GM19395 (cell line): ENCODE measurements around the gene CCDC180.
"Not testable (repeated sequence)": the region's sequence is repeated elsewhere in the genome, so short reads cannot be mapped to it uniquely, and the experiment has no call there.

Source experiments
- ATAC-seq: cut with Tn5 transposase; IDR thresholded peaks from one replicate; pipeline ENCODE4 v1.9.1; 2021; ENCODE audit warnings: mild to moderate bottlenecking, moderate library complexity; ENCODE audit not compliant: unreplicated experiment

The CCDC180 gene

GRCh38 chr9:97310023-97310422, 2.6 kb downstream of the CCDC180 start:
- ATAC-seq: no peak

GRCh38 chr9:97310896-97311295, 3.4 kb downstream of the CCDC180 start:
- no peak for ATAC-seq

- ATAC-seq: no peak
These were observed 4.5 kb downstream of the CCDC180 start for GRCh38 chr9:97311798-97312500.

GRCh38 chr9:97312556-97312955, 5.1 kb downstream of the CCDC180 start:
- no peak for ATAC-seq

- no peak for ATAC-seq
These were observed 5.8 kb downstream of the CCDC180 start for GRCh38 chr9:97313243-97313642.

GRCh38 chr9:97313746-97314145, 6.3 kb downstream of the CCDC180 start:
- ATAC-seq: no peak

GRCh38 chr9:97314503-97314902, 7.0 kb downstream of the CCDC180 start:
- ATAC-seq: no peak

- no peak for ATAC-seq
These were observed 8.1 kb downstream of the CCDC180 start for GRCh38 chr9:97315550-97315949.

GRCh38 chr9:97316904-97317303, 9.4 kb downstream of the CCDC180 start:
- no peak for ATAC-seq

GRCh38 chr9:97318433-97318832, 11.0 kb downstream of the CCDC180 start:
- no peak for ATAC-seq

GRCh38 chr9:97319395-97319794, 11.9 kb downstream of the CCDC180 start:
- ATAC-seq: no peak

- ATAC-seq: no peak
These were observed 12.7 kb downstream of the CCDC180 start for GRCh38 chr9:97320080-97320642.

GRCh38 chr9:97321251-97321650, 13.8 kb downstream of the CCDC180 start:
- ATAC-seq: no peak

- no peak for ATAC-seq
These were observed 14.2 kb downstream of the CCDC180 start for GRCh38 chr9:97321691-97322090.

GRCh38 chr9:97322105-97322504, 14.6 kb downstream of the CCDC180 start:
- no peak for ATAC-seq

GRCh38 chr9:97324954-97325353, 17.5 kb downstream of the CCDC180 start:
- no peak for ATAC-seq

GRCh38 chr9:97327562-97327961, 20.1 kb downstream of the CCDC180 start:
- ATAC-seq: no peak

GRCh38 chr9:97332993-97333392, 25.5 kb downstream of the CCDC180 start:
- ATAC-seq: no peak

- ATAC-seq: not testable (repeated sequence)
These were observed 28.2 kb downstream of the CCDC180 start for GRCh38 chr9:97335622-97336021.

GRCh38 chr9:97348871-97349270, 41.4 kb downstream of the CCDC180 start:
- ATAC-seq: no peak

GRCh38 chr9:97349400-97349799, 41.9 kb downstream of the CCDC180 start:
- ATAC-seq: no peak

- no peak for ATAC-seq
These were observed 47.2 kb downstream of the CCDC180 start for GRCh38 chr9:97354637-97355036.

GRCh38 chr9:97357056-97357455, 49.6 kb downstream of the CCDC180 start:
- ATAC-seq: no peak
